ENCODE measurements around the gene MTHFD1L.

The MTHFD1L gene

DNA sequence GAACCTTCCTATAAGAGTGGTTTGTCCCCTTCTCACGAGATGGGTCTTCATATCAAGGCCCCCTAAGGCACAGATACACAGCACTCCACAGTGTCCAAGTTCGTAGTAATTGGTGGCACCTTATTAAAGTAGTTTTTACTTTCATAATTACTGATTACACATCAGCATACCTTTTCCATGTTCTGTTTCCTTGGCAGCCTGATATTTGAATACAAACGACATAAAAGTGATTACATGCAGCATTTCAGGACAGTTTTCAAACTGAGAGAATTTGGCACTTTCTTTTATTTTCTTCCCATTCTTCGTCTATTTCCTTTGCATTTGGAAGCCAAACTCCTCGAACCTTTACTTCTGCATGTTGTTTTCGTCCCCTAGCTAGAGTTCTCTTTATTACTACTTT is 139.7 kb downstream of the MTHFD1L start:
- peaks cover 6% of the 10 kb centered on the region; the same call in 1 of the 2 replicates for H3K36me3 ChIP-seq (ENCODE audit: insufficient read depth, low read length)
- no peak overlapping the region for H3K4me3 ChIP-seq (ENCODE audit: low read length, poor library complexity, severe bottlenecking)
- TF ChIP-seq, protein P1, sequence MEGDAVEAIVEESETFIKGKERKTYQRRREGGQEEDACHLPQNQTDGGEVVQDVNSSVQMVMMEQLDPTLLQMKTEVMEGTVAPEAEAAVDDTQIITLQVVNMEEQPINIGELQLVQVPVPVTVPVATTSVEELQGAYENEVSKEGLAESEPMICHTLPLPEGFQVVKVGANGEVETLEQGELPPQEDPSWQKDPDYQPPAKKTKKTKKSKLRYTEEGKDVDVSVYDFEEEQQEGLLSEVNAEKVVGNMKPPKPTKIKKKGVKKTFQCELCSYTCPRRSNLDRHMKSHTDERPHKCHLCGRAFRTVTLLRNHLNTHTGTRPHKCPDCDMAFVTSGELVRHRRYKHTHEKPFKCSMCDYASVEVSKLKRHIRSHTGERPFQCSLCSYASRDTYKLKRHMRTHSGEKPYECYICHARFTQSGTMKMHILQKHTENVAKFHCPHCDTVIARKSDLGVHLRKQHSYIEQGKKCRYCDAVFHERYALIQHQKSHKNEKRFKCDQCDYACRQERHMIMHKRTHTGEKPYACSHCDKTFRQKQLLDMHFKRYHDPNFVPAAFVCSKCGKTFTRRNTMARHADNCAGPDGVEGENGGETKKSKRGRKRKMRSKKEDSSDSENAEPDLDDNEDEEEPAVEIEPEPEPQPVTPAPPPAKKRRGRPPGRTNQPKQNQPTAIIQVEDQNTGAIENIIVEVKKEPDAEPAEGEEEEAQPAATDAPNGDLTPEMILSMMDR (conservative IDR thresholded peaks at IDR 0.05; ENCODE audit: low read length): no peak
- TF ChIP-seq EZH2phosphoT487 (IDR thresholded peaks at IDR 0.05; ENCODE audit: borderline replicate concordance): no peak
- H3K9ac ChIP-seq (ENCODE audit: low read depth, low read length, poor library complexity, severe bottlenecking): no peak overlapping the region
- no peaks in the 10 kb centered on the region for H4K20me1 ChIP-seq (ENCODE audit: insufficient read depth, low read length, poor library complexity, severe bottlenecking)
- no peaks in the 10 kb centered on the region for H3K9me3 ChIP-seq (ENCODE audit: insufficient read depth, low read depth, low read length)
- H3K9me2 ChIP-seq (replicated peaks; ENCODE audit: low read depth, low read length): no peaks in the 10 kb centered on the region
- no peak overlapping the region for H2AFZ ChIP-seq (ENCODE audit: low read length)
- no peak overlapping the region for H3K4me2 ChIP-seq (ENCODE audit: low read depth, low read length, poor library complexity, severe bottlenecking)
- no peaks in the 10 kb centered on the region for H3K27me3 ChIP-seq (ENCODE audit: insufficient read depth, low read length, poor library complexity, severe bottlenecking)
- no peaks in the 10 kb centered on the region for H3K79me2 ChIP-seq (ENCODE audit: insufficient read depth, low read length)
- H3F3A ChIP-seq (ENCODE audit: low read depth): no peaks in the 10 kb centered on the region
- peaks cover 6% of the 10 kb centered on the region for H3K4me1 ChIP-seq (ENCODE audit: insufficient read depth, low read length, poor library complexity, severe bottlenecking)

- no peak overlapping the region for H2AFZ ChIP-seq (ENCODE audit: low read length)
- no peak for TF ChIP-seq EZH2phosphoT487 (IDR thresholded peaks at IDR 0.05; ENCODE audit: borderline replicate concordance)
- TF ChIP-seq, protein P1 (conservative IDR thresholded peaks at IDR 0.05; ENCODE audit: low read length): no peak
- no peaks in the 10 kb centered on the region for H4K20me1 ChIP-seq (ENCODE audit: insufficient read depth, low read length, poor library complexity, severe bottlenecking)
- no peaks in the 10 kb centered on the region for H3K9me2 ChIP-seq (replicated peaks; ENCODE audit: low read depth, low read length)
- H3K27me3 ChIP-seq (ENCODE audit: insufficient read depth, low read length, poor library complexity, severe bottlenecking): no peaks in the 10 kb centered on the region
- no peak overlapping the region for H3K4me2 ChIP-seq (ENCODE audit: low read depth, low read length, poor library complexity, severe bottlenecking)
- no peak overlapping the region for H3K4me3 ChIP-seq (ENCODE audit: low read length, poor library complexity, severe bottlenecking)
- no peaks in the 10 kb centered on the region for H3K9me3 ChIP-seq (ENCODE audit: insufficient read depth, low read depth, low read length)
- H3F3A ChIP-seq (ENCODE audit: low read depth): no peaks in the 10 kb centered on the region
- H3K36me3 ChIP-seq (ENCODE audit: insufficient read depth, low read length): peaks cover 11% of the 10 kb centered on the region
- H3K79me2 ChIP-seq (ENCODE audit: insufficient read depth, low read length): no peaks in the 10 kb centered on the region
- peaks cover 6% of the 10 kb centered on the region for H3K4me1 ChIP-seq (ENCODE audit: insufficient read depth, low read length, poor library complexity, severe bottlenecking)
- no peak overlapping the region for H3K9ac ChIP-seq (ENCODE audit: low read depth, low read length, poor library complexity, severe bottlenecking)
Measured at GRCh38 chr6:151005896-151006632, 140.6 kb downstream of the MTHFD1L start.

DNA sequence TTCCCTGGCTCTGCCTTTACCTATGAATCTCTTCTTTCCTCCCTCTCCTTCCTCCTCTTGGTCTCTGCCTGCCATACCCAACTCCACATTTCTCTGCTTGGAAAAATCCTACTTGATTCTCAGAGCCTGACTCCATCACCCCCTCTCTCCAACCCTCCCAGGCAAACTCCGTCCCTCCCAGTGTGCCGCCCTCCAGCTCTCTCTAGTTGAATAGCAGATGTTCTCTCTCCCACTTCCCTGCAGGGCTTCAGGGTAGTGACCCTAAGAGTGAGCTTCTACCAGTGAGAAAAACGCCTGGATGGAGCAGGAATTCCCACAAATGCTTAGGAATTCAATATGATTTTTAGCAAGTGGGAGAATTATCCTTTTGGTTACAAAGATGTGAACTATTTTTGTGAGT is 141.6 kb downstream of the MTHFD1L start:
- Histone ChIP-seq H3K4me3 (ENCODE audit: low read length, poor library complexity, severe bottlenecking) (no peak overlapping the region), H2AFZ (ENCODE audit: low read length) (no peak overlapping the region), H3K79me2 (ENCODE audit: insufficient read depth, low read length) (no peaks in the 10 kb centered on the region), H3K9me2 (replicated peaks; ENCODE audit: low read depth, low read length) (no peaks in the 10 kb centered on the region), H3K9me3 (ENCODE audit: insufficient read depth, low read depth, low read length) (no peaks in the 10 kb centered on the region), H3K36me3 (ENCODE audit: insufficient read depth, low read length) (peaks cover 11% of the 10 kb centered on the region), H3K4me2 (ENCODE audit: low read depth, low read length, poor library complexity, severe bottlenecking) (no peak overlapping the region), H3K9ac (ENCODE audit: low read depth, low read length, poor library complexity, severe bottlenecking) (no peak overlapping the region), H4K20me1 (ENCODE audit: insufficient read depth, low read length, poor library complexity, severe bottlenecking) (no peaks in the 10 kb centered on the region), H3F3A (ENCODE audit: low read depth) (no peaks in the 10 kb centered on the region), H3K4me1 (ENCODE audit: insufficient read depth, low read length, poor library complexity, severe bottlenecking) (peaks cover 6% of the 10 kb centered on the region), H3K27me3 (ENCODE audit: insufficient read depth, low read length, poor library complexity, severe bottlenecking) (no peaks in the 10 kb centered on the region)
- TF ChIP-seq EZH2phosphoT487 (IDR thresholded peaks at IDR 0.05; ENCODE audit: borderline replicate concordance): no peak
- TF ChIP-seq, protein P1 (conservative IDR thresholded peaks at IDR 0.05; ENCODE audit: low read length): no peak
